HG03354 (cell line): ENCODE data around the gene TMEM178B.
"Not testable (repeated sequence)": the region's sequence is repeated elsewhere in the genome, so short reads cannot be mapped to it uniquely, and the experiment has no call there.

Experiments used
- ATAC-seq: cut with Tn5 transposase; IDR thresholded peaks from one replicate; pipeline ENCODE4 v1.9.1; 2021; ENCODE audit warnings: mild to moderate bottlenecking; ENCODE audit not compliant: unreplicated experiment, poor library complexity, severe bottlenecking

The TMEM178B gene

DNA sequence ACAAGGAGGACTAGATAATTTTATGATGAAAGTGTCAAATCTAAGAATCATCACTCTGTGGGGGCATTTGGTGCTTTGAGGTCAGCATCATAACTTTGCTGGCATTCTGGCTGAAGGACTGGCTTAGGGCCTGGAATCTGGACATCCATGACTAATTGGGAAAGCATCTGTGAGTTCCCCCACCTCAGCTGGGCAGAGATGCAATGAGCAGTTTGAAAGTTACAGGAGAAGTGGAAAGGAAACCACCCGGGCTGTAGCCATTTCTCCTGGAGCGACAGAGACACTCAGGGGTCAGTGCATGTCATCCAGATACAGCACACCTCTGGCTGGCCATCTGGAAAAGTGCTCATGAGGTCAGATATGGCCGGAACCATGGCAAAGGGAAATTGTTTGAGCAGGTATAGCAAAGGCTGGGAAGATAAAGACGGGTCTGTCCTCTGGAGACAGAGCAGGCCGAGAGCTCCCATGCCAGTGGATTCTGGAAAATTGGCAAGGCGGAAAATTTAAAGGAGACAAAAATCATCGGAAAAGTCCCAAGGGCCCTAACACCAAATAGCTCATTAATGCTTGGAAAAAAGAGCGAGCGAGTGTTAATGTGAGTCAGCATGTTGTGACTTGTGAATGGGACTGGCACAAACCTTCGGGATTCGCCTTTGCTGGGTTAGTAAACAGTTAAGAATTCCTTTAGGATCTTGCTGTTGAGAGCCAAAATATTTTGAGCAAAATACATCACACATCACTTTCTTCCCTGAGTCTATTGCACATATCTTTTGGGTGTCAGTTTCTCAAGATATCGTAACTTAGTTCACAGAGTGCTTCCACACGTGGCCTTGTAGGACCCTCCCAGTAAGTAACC, 288.9 kb downstream of the TMEM178B start:
- ATAC-seq, result no peak

DNA sequence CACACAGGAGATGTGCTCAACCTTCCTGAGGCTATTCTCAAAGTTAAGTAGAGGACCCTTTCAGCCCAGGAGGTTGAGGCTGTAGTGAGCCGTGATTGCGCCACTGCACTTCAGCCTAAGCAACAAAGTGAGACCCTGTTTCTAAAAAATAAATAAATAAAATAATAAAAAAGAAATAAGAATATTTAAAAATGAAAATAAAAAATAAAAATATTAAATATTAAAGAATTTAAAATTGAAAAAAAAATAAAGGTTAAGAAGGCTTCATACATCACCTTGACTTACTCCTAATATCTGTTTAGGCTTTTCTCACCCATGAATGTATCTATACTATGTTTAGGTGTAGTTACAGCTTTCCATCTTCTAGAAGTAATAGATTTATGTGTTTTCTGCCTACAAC, 289.9 kb downstream of the TMEM178B start:
- ATAC-seq, result no peak

DNA sequence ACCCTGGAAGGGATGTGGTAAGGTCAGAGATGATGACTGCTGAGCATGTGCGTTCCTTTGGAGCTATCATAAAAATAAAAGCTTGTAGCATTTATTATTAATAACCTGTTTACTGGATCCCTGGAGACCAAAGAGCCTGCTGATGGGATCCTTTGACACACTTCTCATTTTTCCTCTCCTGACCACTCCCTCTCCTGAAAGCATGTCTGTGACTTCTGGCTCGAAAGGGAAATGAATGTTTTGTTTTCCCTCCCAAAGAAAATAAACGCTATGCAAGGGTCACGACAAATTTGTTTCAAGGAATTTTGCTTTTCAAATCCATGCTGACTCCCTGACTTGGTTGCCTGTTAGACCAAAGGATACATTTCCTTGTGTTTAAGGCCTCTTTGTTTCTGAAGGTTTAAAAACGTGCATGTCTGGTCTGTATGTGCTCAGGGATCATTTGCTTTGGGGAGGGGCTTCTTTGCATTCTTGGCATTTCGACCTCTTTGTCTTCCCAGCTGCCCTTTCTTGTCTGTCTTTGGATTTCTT, 292.3 kb downstream of the TMEM178B start:
- ATAC-seq, result no peak

DNA sequence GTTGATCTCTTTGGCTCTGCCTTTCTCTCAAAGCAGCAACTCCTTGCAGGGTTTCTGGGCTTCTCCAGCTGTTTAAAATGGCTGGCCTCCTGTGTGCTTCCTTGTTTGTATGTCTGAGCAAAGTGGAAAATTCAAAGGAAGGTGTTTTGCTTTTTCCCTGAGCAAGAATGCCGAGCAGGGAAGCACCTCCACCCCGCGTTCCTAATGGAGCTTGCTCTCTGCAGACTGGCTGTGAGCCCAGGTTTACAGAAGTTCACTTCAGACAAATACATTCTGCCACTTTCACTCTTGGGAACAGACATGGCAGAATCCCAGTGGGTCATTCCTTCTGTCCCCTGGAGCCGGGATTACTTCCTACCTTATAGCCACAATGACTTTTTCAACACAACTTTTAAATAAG, 295.6 kb downstream of the TMEM178B start:
- ATAC-seq, result no peak

DNA sequence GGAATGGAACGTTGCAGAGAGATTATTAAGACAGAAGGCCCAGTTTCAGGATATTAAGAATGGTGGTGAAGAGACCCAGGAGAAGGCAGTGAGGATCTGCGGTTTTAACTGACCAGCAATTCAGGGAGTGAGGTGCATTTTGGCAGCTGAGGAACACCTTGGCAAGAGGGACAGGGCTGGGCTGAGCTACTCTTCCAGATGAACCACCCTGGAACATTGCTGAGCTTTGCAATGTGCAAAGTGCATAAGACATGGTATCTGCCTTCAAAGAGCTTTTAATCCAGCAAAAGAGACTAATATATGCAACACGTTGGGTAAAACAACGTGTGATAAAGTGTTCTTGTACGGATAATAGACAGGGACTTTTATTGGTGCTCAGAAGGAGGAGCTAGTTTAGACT, 296.3 kb downstream of the TMEM178B start:
- no peak for ATAC-seq

DNA sequence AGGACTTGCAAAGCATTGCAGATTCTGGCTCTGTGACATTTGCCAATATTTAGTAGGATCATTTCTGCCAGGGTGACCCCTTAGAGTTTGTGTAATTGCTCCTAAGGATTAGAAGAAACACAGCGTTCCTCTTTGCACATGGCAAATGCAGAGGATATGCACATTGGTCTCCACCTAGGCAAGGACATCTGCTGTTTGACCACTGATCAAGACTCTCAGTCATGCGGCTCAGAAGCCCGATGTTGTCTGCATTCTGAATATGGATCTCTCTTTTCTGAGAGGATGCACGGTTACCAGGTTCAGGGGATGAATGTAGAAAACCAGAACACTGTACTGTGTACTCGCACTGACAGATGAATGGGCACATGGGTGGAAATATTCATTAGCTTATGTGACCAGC, 296.8 kb downstream of the TMEM178B start:
- ATAC-seq, result no peak

DNA sequence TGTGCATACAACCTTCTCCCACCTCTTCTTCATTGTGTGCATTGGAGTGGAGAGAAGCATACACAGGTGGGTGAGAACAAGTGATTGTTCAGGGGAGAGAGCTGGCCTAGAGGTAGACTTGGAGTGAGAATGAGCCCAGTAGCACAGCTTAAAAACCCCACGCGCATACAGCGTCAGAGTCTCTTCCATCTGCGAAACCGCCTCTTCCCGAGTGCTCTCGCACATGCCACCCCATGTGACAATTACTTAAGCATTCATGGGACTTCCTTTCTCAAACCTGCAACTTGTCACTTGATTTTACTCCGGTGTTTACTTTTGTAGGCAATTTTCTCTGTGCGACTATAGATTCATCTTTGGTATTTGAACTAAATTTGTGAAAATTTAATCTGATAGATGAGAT, 300.6 kb downstream of the TMEM178B start:
- ATAC-seq, result no peak

DNA sequence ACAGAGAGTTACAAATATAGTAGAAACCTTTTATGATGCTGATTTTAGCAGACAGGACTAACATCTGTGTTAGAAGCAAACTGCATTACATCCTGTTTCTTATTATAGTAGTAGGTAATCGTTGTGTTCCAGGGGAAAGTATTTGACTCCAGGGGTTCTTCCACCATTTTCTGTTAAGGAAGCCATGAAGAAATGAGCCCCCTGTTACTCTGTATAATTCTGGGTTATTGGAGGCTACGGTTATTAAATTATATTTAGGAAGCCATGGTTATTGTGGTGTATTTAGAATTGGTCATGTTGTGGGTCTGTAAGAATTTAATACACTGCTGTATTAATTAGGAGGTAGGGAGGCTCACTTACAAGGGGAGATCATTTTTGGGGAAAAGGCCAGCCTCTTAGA, 301.6 kb downstream of the TMEM178B start:
- ATAC-seq, result no peak

DNA sequence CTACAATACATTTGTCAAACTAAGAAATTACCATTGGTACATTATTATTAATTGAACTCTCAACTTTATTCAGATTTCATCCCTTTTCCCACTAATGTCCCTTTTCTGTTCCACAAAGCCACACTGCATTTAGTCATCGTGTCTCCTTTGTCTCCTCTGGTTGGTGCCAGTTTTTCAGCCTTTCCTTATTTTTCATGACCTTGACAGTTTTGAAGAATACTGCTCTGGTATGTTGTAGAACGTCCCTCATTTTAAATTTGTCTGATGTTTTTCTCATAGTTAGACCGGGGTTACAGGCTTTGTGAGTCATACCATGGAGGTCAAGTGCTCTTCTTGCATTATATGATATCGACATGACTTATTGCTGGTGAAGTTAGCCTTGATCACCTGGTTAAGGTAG, 304.0 kb downstream of the TMEM178B start:
- ATAC-seq, result no peak

DNA sequence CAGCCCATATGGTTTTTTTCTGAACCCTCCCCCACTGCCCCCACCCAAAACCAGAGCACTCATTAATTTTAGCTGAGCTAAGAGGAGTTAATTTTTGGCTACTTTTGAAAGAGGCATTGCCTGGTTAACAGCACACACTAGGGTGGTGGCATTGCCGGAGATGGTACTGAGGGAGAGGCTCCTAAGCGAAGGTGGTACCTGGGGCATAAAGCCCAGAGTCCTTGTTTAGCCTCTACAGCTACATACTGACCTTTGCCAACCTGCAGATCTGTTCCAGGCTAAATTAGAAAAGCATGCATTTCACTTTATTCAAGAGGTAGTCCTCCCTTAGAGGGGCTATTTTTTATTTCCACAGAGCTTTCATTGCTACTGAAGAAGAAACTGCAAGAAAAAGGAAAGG, 304.5 kb downstream of the TMEM178B start:
- no peak for ATAC-seq

DNA sequence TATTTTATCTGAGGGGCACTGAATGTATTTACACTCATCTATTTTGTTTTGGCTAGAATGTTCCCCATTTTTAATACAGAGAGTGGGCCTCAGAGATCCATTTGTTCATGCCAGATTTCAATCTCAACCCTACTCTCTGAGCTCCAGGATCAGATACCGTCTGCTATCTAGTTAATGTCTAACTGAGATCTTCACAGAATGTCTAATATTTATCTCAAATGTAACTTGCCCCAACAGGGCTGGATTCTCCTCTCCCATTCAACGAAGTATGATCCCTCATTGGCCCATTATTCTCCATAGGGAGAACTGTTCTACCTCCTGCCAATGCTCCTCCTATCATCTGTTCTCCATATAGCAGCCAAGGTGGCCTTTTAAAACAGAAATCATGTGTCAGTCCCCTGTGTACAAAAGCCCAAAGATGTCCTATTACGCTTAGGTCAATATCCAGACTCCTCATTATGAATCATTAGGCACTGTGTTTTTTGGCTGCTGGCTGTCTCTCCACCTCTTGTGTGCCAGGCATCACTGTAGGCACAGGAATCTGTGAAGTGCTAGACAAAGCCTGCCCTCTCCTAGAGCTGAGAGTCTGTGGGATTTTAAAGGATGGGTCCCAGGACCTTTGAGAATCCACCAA, 308.0 kb downstream of the TMEM178B start:
- no peak for ATAC-seq

DNA sequence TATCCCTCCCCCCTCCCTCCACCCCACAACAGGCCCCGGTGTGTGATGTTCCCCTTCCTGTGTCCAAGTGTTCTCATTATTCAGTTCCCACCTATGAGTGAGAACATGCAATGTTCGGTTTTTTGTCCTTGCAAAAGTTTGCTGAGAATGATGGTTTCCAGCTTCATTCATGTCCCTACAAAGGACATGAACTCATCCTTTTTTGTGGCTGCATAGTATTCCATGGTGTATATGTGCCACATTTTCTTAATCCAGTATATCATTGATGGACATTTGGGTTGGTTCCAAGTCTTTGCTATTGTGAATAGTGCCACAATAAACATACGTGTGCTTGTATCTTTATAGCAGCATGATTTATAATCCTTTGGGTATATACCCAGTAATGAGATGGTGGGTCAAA, 309.5 kb downstream of the TMEM178B start:
- ATAC-seq, result not testable (repeated sequence)

DNA sequence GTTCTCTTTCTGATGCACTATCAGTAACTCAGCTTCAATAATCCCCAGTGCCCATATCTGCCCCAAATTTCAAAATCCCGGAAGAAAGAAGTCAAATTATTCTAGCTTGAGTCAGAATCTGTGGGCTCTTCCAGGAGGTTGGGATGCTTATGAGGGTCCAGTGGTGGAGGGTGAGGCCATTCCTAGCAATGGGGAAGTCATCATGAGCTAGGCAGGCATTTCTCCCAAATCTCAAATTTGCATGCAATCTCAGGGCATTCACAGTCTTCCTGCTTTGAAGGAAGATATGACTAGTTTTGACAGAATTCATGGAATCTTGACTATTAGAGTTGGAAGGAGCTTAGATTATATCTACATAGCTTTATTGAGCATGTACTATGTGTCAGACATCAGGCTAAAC, 313.0 kb downstream of the TMEM178B start:
- ATAC-seq, result no peak

DNA sequence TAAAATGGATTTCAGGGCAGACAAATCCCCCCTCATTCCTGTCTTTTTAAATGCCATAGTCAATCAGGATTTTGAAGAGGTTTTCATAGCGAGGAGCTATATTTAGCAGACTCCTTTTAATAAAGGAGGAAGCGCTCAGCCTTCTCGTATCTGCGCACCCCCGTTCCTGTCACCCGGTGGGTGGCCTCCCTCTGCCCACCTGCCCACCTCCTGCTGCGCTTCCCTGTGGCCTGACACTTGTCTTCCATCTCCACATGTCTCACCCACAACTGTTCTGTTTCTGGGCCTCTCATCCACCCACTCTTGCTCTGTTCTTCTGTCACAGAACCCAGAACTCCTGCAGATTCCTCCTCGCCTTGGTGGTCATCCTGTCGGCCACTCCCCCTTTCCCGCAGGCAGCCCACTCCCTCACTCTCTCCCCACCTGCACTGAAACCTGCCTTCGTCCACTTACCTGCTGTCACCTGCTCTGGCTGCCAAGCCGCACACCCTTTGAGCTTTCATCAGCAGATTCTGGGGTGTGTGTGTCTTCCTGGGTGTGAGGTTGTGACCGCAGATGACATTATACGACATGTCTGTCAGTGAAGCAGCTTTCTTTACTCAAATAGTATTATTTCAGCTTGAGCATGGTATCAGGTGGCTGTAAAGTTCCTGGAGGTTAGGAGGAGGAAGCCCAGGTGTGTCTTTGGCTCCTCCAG, 313.8 kb downstream of the TMEM178B start:
- no peak for ATAC-seq

DNA sequence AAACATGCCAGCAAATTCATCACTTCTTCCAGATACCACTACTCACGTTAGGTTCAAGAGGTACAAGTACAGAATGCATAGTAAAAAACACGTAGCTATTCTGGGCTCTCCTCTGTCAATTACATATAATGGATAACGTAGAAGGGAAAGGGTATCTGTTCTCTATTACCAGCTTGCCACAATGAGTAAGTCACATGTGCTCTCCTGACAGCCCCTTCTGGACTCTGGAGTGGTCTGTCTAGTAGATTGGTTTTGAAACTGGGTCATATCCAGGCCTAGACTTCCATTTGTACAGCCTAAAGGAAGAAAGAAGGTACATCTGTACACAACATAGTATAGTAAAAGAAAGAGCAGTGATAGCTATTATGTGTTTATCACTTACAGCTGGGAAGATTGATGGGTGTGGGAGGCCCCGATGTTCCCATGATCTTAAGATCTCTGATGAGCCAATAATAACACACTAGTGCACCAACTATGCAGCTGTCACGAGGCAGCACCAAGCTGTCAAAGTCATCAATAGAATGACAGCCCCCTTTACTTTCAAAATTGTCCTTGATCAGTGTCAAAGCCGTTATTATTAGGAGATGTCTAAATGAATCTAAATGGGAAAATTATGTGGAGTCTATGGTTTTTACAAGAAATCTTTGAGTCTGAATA, 315.4 kb downstream of the TMEM178B start:
- no peak for ATAC-seq

DNA sequence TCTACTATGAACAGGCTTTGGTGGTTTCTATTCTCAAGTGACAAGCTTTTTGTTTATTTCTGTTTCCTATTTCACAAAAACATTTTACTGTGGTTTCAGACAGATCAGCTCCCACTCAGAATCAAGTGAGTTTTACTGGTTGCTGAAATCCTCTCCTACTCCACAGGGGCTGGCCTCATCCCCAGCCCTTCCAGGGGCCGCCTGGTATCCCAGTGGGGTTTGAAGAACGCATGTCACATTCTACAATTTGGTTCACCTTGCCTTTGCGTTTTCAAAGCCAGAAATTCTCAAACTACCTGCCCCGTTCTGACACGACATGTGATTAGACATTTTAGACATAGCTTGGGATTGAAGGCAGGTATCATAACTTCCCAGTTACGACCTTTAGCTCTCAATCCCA, 316.5 kb downstream of the TMEM178B start:
- no peak for ATAC-seq

DNA sequence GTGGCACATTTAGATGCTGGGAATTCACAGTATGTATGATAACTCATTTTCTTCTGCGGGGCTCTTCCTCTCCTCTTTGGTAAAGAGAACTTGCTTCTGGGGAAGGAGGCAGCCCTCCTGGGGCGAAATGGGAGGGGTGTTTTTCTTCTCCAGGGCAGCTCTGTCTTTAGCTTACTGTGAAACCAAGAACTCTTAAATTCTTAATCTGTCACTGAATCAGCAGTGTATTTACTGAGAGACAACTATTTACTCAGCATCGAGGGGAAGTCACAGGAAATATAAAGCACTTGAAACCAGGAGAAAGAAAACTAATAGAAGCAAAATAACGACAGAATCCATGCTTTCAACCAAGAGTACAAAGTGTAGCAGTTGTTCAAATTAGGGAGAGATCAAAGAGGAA, 319.2 kb downstream of the TMEM178B start:
- ATAC-seq, result no peak

DNA sequence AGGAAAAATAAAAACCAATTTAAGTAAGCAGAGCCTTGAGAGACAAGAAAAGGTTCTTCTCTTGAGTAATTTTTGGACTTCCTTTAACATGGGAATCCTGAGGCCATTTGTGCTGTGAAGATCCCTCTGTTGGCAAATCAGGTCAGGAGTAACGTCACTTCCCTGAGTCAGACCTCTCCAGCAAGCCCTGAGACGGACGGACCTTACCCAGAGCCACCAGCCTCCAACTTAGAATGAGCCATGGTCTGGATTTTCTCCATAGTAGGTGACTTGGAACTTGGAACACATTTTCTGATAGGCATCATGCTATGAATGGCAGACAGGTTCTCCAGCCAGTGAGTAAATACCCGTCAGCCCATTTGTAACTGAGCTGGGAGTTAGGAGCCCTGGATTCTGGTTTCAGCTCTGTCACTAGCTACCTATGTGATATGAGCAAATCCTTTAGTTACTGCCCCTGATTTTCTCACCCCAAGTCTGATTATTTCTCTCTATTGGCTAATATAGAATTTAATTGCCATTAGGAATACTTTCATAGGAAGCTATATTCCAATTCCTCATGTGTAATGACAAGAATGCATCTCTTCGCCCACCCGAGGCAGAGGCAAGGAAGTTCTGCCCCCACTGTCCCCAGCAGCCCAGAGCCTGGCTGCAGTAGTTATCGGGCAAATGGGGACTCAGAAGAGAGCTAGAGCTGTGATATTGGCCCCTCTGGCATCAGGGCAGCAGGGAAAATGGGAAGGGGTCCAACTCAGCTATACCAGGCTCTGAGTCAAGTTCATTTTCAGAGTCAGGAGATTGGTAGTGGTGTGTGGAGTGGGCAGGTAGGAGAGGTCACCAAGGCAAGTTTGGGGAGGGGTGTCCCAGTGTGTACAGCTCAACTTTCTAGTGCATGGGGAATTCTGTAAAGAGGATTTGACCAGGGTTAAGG, 323.6 kb downstream of the TMEM178B start:
- ATAC-seq, result no peak

DNA sequence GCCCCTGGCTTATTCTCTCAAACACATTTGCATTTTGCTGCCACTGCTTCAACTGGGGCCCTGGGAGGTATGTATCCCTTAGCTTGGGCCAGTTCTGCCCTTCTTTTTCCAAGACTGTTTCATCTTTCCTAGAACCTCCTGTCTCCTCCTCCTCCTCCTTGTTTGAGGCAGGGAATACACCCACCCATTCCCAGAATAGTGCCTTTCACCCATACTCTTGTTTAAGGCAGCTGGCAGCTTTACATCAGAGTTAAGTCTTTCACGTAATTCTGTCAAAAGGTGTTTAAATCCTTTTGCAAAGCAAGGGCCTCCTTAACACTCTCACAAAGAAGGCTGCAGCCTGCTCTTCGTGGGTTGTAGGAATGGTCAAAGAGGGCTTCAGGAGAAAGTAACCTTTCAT, 326.5 kb downstream of the TMEM178B start:
- no peak for ATAC-seq
